Mesenteric fat pad (tissue), 1 donor: ENCODE results near the gene FHOD1. TPM values are rescaled to one million over a fixed set of nuclear protein-coding genes. Genes with fewer than 3 reads are reported as not detected.

Experiments used
- DNase-seq: peaks from one replicate; pipeline ENCODE4 v3.0.0-alpha.2; 2020; ENCODE audit warnings: low spot score
- total RNA-seq: library from RNA; stranded (reverse); fragmentation: NEBNext Ultra II Directional; extraction: Animal tissue kit (Norgen Biotek cat#: 25700); gene quantifications from one replicate; pipeline ENCODE4 v1.2.1, GENCODE V29; 2021
- donor health status: DM: yes; HTN: yes; CAD: no.

The FHOD1 gene
- total RNA-seq, 1 donor from 2014 or later = 36.6 TPM

GRCh38 chr16:67277999-67278772, 30.9 kb upstream of the FHOD1 start:
- no peak for DNase-seq

- DNase-seq = no peak
These were observed 30.2 kb upstream of the FHOD1 start for GRCh38 chr16:67277294-67277998.

- no peak for DNase-seq
These were observed 28.0 kb upstream of the FHOD1 start for GRCh38 chr16:67275321-67275720.

GRCh38 chr16:67271446-67271845, 24.2 kb upstream of the FHOD1 start:
- no peak for DNase-seq

- no peak for DNase-seq
These were observed 23.7 kb upstream of the FHOD1 start for GRCh38 chr16:67270931-67271338.

- DNase-seq = no peak
These were observed 22.5 kb upstream of the FHOD1 start for GRCh38 chr16:67269766-67270165.

- no peak for DNase-seq
These were observed 20.9 kb upstream of the FHOD1 start for GRCh38 chr16:67268136-67268579.

- no peak for DNase-seq
These were observed 18.6 kb upstream of the FHOD1 start for GRCh38 chr16:67265834-67266233.

- DNase-seq = no peak
These were observed 17.6 kb upstream of the FHOD1 start for GRCh38 chr16:67264866-67265265.

GRCh38 chr16:67264277-67264676, 17.0 kb upstream of the FHOD1 start:
- no peak for DNase-seq

- DNase-seq = no peak
These were observed 15.9 kb upstream of the FHOD1 start for GRCh38 chr16:67263201-67263600.

GRCh38 chr16:67260426-67261063, 13.3 kb upstream of the FHOD1 start:
- no peak for DNase-seq

- no peak for DNase-seq
These were observed 12.4 kb upstream of the FHOD1 start for GRCh38 chr16:67259705-67260104.

- DNase-seq = no peak
These were observed 11.0 kb upstream of the FHOD1 start for GRCh38 chr16:67258161-67258835.

- DNase-seq = no peak
These were observed 10.3 kb upstream of the FHOD1 start for GRCh38 chr16:67257486-67258160.

- DNase-seq = no peak
These were observed 9.5 kb upstream of the FHOD1 start for GRCh38 chr16:67256701-67257230.

- DNase-seq = no peak
These were observed 8.4 kb upstream of the FHOD1 start for GRCh38 chr16:67255553-67256221.

GRCh38 chr16:67254801-67255552, 7.7 kb upstream of the FHOD1 start:
- DNase-seq = no peak
